Sigmoid colon (tissue), 7 donors: Measurements from ENCODE around the gene SLC39A7. TPM values are rescaled to one million over a fixed set of nuclear protein-coding genes. Genes with fewer than 3 reads are reported as not detected.

Source experiments
- DNase-seq: peaks from one replicate; pipeline ENCODE4 v3.0.0-alpha.2; 2019
- H3K27ac ChIP-seq, 4 donors: fragments of 200-600 bp; sonication (generic); one replicate each; pipeline ENCODE4 v1.5.1; 2016 to 2019; ENCODE audit warnings: mild to moderate bottlenecking in 1 of 4
- H3K27me3 ChIP-seq, 3 donors: fragments of 200-600 bp; sonication (generic); one replicate each; pipeline ENCODE4 v1.5.1; 2019; ENCODE audit warnings: mild to moderate bottlenecking in 1 of 3
- H3K36me3 ChIP-seq, 4 donors: fragments of 200-600 bp; sonication (generic); one replicate each; pipeline ENCODE4 v1.5.1; 2016 to 2019
- H3K4me1 ChIP-seq, 4 donors: fragments of 200-600 bp; sonication (generic); one replicate each; pipeline ENCODE4 v1.5.1; 2017 to 2019
- H3K4me3 ChIP-seq, 4 donors: fragments of 200-600 bp; sonication (generic); one replicate each; pipeline ENCODE4 v1.5.1; 2017 to 2019; ENCODE audit warnings: mild to moderate bottlenecking in 2 of 4, moderate library complexity in 1 of 4
- H3K9me3 ChIP-seq, 4 donors: fragments of 200-600 bp in 3 of 4; sonication (generic) in 3 of 4; one replicate each; pipeline versions ENCODE4 v1.5.1 to v1.6.1; 2013 to 2019
- CTCF ChIP-seq, 4 experiments: fragments of 450-650 bp in 3 of 4; fragments of 200-600 bp in 1 of 4; IDR thresholded peaks; one replicate each; pipeline ENCODE4 v1.5.1; 2016 to 2019; ENCODE audit warnings: antibody characterized with exemption in 4 of 4, mild to moderate bottlenecking in 3 of 4, moderate library complexity in 2 of 4
- EP300 ChIP-seq, 4 donors: sonication (generic); formaldehyde crosslinking; IDR thresholded peaks; one replicate each; pipeline ENCODE4 v1.6.1; 2017; ENCODE audit warnings: antibody characterized with exemption in 4 of 4
- POLR2A ChIP-seq, 2 donors: fragments of 450-650 bp; IDR thresholded peaks; one replicate each; pipeline ENCODE4 v1.6.1; 2016; ENCODE audit warnings: antibody characterized with exemption in 2 of 2, mild to moderate bottlenecking in 2 of 2, moderate library complexity in 2 of 2
- POLR2AphosphoS5 ChIP-seq, 4 donors: sonication (generic); formaldehyde crosslinking; IDR thresholded peaks; one replicate each; pipeline ENCODE4 v1.6.1; 2017; ENCODE audit warnings: antibody characterized with exemption in 4 of 4
- WGBS, 2 donors: extraction: QIAGEN DNeasy Blood & Tissue Kit; methylation state at CpG; one replicate each; pipeline ENCODE4 v1.1.7; 2013; 5-methylcytosine and 5-hydroxymethylcytosine counted together
- intact Hi-C: fragments of 100-400 bp; cut with DNase I; formaldehyde crosslinking; loops from one replicate; pipeline ENCODE4 v1.15.1; 2023
- polyA plus RNA-seq, 3 donors: library from polyadenylated mRNA; stranded (reverse); fragments of 200-250 nt; gene quantifications; one replicate each; pipeline ENCODE4 v1.2.3, GENCODE V29; 2013
- total RNA-seq, 4 donors: library from RNA; depleted of rRNA; stranded (reverse); fragments of >200 nt; gene quantifications; one replicate each; pipeline ENCODE4 v1.1.0, GENCODE V29; 2016
- donor health status: healthy with polysubstance abuse.
- donor health status: Bipolar disorder and iron deficiency.
- donor health status: healthy.

SLC39A7 gene
- total and polyA plus RNA-seq, 7 donors: 31.2 to 189 (median 49.6) TPM

GRCh38 chr6:33171880-33172687 lies 28.6 kb upstream of the SLC39A7 start:
- H3K4me1 ChIP-seq: no peaks in the 10 kb centered on the region
- H3K27ac ChIP-seq: no peak overlapping the region
- no peak for DNase-seq
- no peaks in the 10 kb centered on the region for H3K27me3 ChIP-seq
- H3K9me3 ChIP-seq: no peaks in the 10 kb centered on the region
- intact Hi-C loops: no loop called here
- TF ChIP-seq POLR2AphosphoS5 (IDR thresholded peaks at IDR 0.05): no peak
- TF ChIP-seq EP300 (IDR thresholded peaks at IDR 0.05): no peak
- TF ChIP-seq POLR2A (IDR thresholded peaks at IDR 0.05): no peak
- no peak for TF ChIP-seq CTCF (IDR thresholded peaks at IDR 0.05)
- WGBS, 2 donors: 47 to 74% methylated on average over 8 of the region's 8 CpGs
- no peak overlapping the region for H3K4me3 ChIP-seq
- no peaks in the 10 kb centered on the region for H3K36me3 ChIP-seq

- H3K4me1 ChIP-seq: no peaks in the 10 kb centered on the region
- DNase-seq: no peak
- H3K27me3 ChIP-seq: no peaks in the 10 kb centered on the region
- H3K27ac ChIP-seq: no peak overlapping the region
- no peaks in the 10 kb centered on the region for H3K9me3 ChIP-seq
- TF ChIP-seq CTCF (IDR thresholded peaks at IDR 0.05) (peak; percentile 11 to 54 (median 33)), POLR2A (IDR thresholded peaks at IDR 0.05) (no peak), EP300 (IDR thresholded peaks at IDR 0.05) (no peak), POLR2AphosphoS5 (IDR thresholded peaks at IDR 0.05) (no peak)
- no peak overlapping the region for H3K4me3 ChIP-seq
- WGBS, 2 donors: 30 to 60% methylated on average over 16 of the region's 16 CpGs
- intact Hi-C loops: no loop called here
- H3K36me3 ChIP-seq: no peaks in the 10 kb centered on the region
Observed at GRCh38 chr6:33172688-33173534, 27.8 kb upstream of the SLC39A7 start.

GRCh38 chr6:33173535-33174180 lies 27.0 kb upstream of the SLC39A7 start:
- intact Hi-C loops: no loop called here
- no peak overlapping the region for H3K4me3 ChIP-seq
- 44 to 48% methylated on average over 11 of the region's 11 CpGs for WGBS, 2 donors
- TF ChIP-seq EP300 (IDR thresholded peaks at IDR 0.05) (no peak), CTCF (IDR thresholded peaks at IDR 0.05) (no peak), POLR2AphosphoS5 (IDR thresholded peaks at IDR 0.05) (no peak), POLR2A (IDR thresholded peaks at IDR 0.05) (no peak)
- no peak for DNase-seq
- H3K9me3 ChIP-seq: no peaks in the 10 kb centered on the region
- H3K27ac ChIP-seq: no peak overlapping the region
- no peaks in the 10 kb centered on the region for H3K4me1 ChIP-seq
- H3K36me3 ChIP-seq: no peaks in the 10 kb centered on the region
- no peaks in the 10 kb centered on the region for H3K27me3 ChIP-seq

GRCh38 chr6:33174784-33175183 lies 25.9 kb upstream of the SLC39A7 start:
- Histone ChIP-seq H3K4me3 (no peak overlapping the region), H3K4me1 (no peaks in the 10 kb centered on the region), H3K36me3 (no peaks in the 10 kb centered on the region), H3K9me3 (no peaks in the 10 kb centered on the region), H3K27ac (no peak overlapping the region), H3K27me3 (no peaks in the 10 kb centered on the region)
- DNase-seq: no peak
- intact Hi-C loops: no loop called here
- WGBS, 2 donors: 86 to 88% methylated on average over 4 of the region's 4 CpGs
- TF ChIP-seq EP300 (IDR thresholded peaks at IDR 0.05) (no peak), POLR2AphosphoS5 (IDR thresholded peaks at IDR 0.05) (no peak), POLR2A (IDR thresholded peaks at IDR 0.05) (no peak), CTCF (IDR thresholded peaks at IDR 0.05) (no peak)
